Testis (tissue), 2 donors: ENCODE data around the gene OXNAD1.

ENCODE experiments used
- CTCF ChIP-seq, 3 experiments: fragments of 450-650 bp in 2 of 3; fragments of 200-600 bp in 1 of 3; sonication (generic) in 1 of 3; IDR thresholded peaks; one replicate each; pipeline ENCODE4 v1.5.1; 2016 to 2019; ENCODE audit warnings: antibody characterized with exemption in 3 of 3, mild to moderate bottlenecking in 2 of 3, moderate library complexity in 1 of 3
- POLR2A ChIP-seq: fragments of 450-650 bp; IDR thresholded peaks from one replicate; pipeline ENCODE4 v1.6.1; 2017; ENCODE audit warnings: antibody characterized with exemption, mild to moderate bottlenecking, moderate library complexity

GRCh38 chr3:16349986-16350596 is 85.1 kb downstream of the OXNAD1 start:
- TF ChIP-seq CTCF (IDR thresholded peaks at IDR 0.05) (no peak), POLR2A (no peak)
